H1 (cell line): ENCODE results near the gene LOXL1. TPM values are rescaled to one million over a fixed set of nuclear protein-coding genes. Genes with fewer than 3 reads are reported as not detected.

ENCODE experiments used
- CTCF ChIP-seq, 3 experiments: IDR thresholded peaks; 1 replicate in 2 of 3; 2 replicates in 1 of 3; pipeline versions ENCODE4 v1.5.1 to v1.6.1; 2011; ENCODE audit warnings: low read length in 3 of 3, mild to moderate bottlenecking in 3 of 3, inconsistent platforms in 2 of 3, low read depth in 1 of 3, moderate library complexity in 1 of 3; ENCODE audit not compliant: insufficient read depth in 1 of 3; ENCODE audit errors: control extremely low read depth in 1 of 3
- polyA plus RNA-seq, 7 experiments: library from polyadenylated mRNA; depleted of rRNA in 3 of 7; stranded (reverse) in 5 of 7; unstranded in 2 of 7; fragments of >200 nt in 5 of 7; fragments of 200-250 nt in 2 of 7; gene quantifications; 1 replicate in 5 of 7; 2 replicates in 1 of 7; 4 replicates in 1 of 7; pipeline versions ENCODE4 v1.2.1 to v1.2.3, GENCODE V29; 2011 to 2013; ENCODE audit warnings: missing spikeins in 2 of 7, mixed read lengths in 2 of 7
- total RNA-seq: library from RNA; stranded (reverse); fragmentation: NEBNext Ultra II Directional; extraction: Animal tissue kit (Norgen Biotek cat#: 25700); gene quantifications from 2 replicates; pipeline ENCODE4 v1.2.1, GENCODE V29; 2021

Gene LOXL1
- total and polyA plus RNA-seq, 2 of the 8 experiments (the other 6 are each of a cell fraction or from before 2014, with no cell fraction given): 8.1 to 14.4 TPM

- no peak for TF ChIP-seq CTCF (IDR thresholded peaks at IDR 0.05; ENCODE audit: control extremely low read depth in 1 of 3, insufficient read depth in 1 of 3, low read depth in 1 of 3, low read length in 3 of 3)
- TF ChIP-seq, all 59 proteins: peak for 0
Observed at GRCh38 chr15:73959012-73959581, 32.8 kb downstream of the LOXL1 start (continued).
